Anterior cingulate cortex (tissue), 58 donors: Measurements from ENCODE around the gene IFNA2.
"Not testable (repeated sequence)": the region's sequence is repeated elsewhere in the genome, so short reads cannot be mapped to it uniquely, and the experiment has no call there.

Experiments
- DNase-seq, 58 donors: peaks; one replicate each; lab custom pipeline; 2025; lab: John Stamatoyannopoulos, UW

IFNA2 gene

GRCh38 chr9:21385131-21385670, at the start of gene IFNA2:
IFNA2 (minus strand) TSS chr9:21385398; CDS start chr9:21385329, 69 bp downstream.
- DNase-seq = no peak

GRCh38 chr9:21435015-21435383, 49.8 kb upstream of the IFNA2 start:
- not testable (repeated sequence) for DNase-seq

GRCh38 chr9:21434202-21435014, 49.2 kb upstream of the IFNA2 start:
- peak in 20 of 58 donors; percentile 2 to 42 (median 18) for DNase-seq

- no peak for DNase-seq
Measured at GRCh38 chr9:21432672-21433425, 47.7 kb upstream of the IFNA2 start.

GRCh38 chr9:21429191-21429590, 44.0 kb upstream of the IFNA2 start:
- DNase-seq = no peak

- DNase-seq = no peak
Measured at GRCh38 chr9:21428235-21428634, 43.0 kb upstream of the IFNA2 start.

GRCh38 chr9:21415493-21416267, 30.5 kb upstream of the IFNA2 start:
- no peak for DNase-seq

- DNase-seq = no peak
Measured at GRCh38 chr9:21414220-21414940, 29.2 kb upstream of the IFNA2 start.

- DNase-seq = peak in 8 of 58 donors; percentile 2 to 21 (median 6)
Measured at GRCh38 chr9:21413624-21414023, 28.4 kb upstream of the IFNA2 start.

- DNase-seq = no peak
Measured at GRCh38 chr9:21413151-21413550, 28.0 kb upstream of the IFNA2 start.

GRCh38 chr9:21412107-21412506, 26.9 kb upstream of the IFNA2 start:
- DNase-seq = no peak

- no peak for DNase-seq
Measured at GRCh38 chr9:21408817-21409216, 23.6 kb upstream of the IFNA2 start, which contains the start of gene IFNA8. IFNA8 (plus strand) TSS chr9:21409117; CDS start chr9:21409177, 60 bp downstream.

- no peak for DNase-seq
Measured at GRCh38 chr9:21404146-21404545, 18.9 kb upstream of the IFNA2 start.

GRCh38 chr9:21402386-21403251, 17.4 kb upstream of the IFNA2 start:
- peak in 28 of 58 donors; percentile 0 to 44 (median 14) for DNase-seq

GRCh38 chr9:21399956-21400355, 14.8 kb upstream of the IFNA2 start:
- DNase-seq = no peak

GRCh38 chr9:21398955-21399489, 13.8 kb upstream of the IFNA2 start:
- no peak for DNase-seq

- DNase-seq = peak in 49 of 58 donors; percentile 4 to 75 (median 37)
Measured at GRCh38 chr9:21395778-21396717, 10.8 kb upstream of the IFNA2 start.
